Brain microvascular endothelial cell (primary cell): ENCODE results near the gene ERC1.

Source experiments
- DNase-seq: peaks from one replicate; pipeline ENCODE4 v3.0.0-alpha.2; 2020
- H3K27ac ChIP-seq: fragments of 250-450 bp; sonication (Bioruptor Pico); 2 replicates; pipeline ENCODE4 v1.5.1; 2020; ENCODE audit warnings: mild to moderate bottlenecking, moderate library complexity
- H3K27me3 ChIP-seq: fragments of 250-450 bp; sonication (Bioruptor Pico); replicated peaks from 2 replicates; pipeline ENCODE4 v1.5.1; 2020; ENCODE audit warnings: mild to moderate bottlenecking
- H3K36me3 ChIP-seq: fragments of 250-450 bp; sonication (Bioruptor Pico); replicated peaks from 2 replicates; pipeline ENCODE4 v1.5.1; 2020; ENCODE audit warnings: mild to moderate bottlenecking
- H3K4me3 ChIP-seq: 2 replicates; pipeline ENCODE4 v1.5.1; 2011; ENCODE audit warnings: low read depth, mild to moderate bottlenecking, control low read depth, low read length, moderate library complexity
- CTCF ChIP-seq: IDR thresholded peaks from 2 replicates; pipeline ENCODE4 v1.5.1; 2011; ENCODE audit warnings: low read depth, mild to moderate bottlenecking, moderate library complexity, low read length, control low read depth, inconsistent platforms; ENCODE audit errors: missing control alignments
- in situ Hi-C: cut with HindIII; loops from 2 replicates; pipeline ENCODE4 v1.10.0; 2017; ENCODE audit warnings: low sequenced_read_pairs, low pct_ligation_motif_present

The ERC1 gene

DNA sequence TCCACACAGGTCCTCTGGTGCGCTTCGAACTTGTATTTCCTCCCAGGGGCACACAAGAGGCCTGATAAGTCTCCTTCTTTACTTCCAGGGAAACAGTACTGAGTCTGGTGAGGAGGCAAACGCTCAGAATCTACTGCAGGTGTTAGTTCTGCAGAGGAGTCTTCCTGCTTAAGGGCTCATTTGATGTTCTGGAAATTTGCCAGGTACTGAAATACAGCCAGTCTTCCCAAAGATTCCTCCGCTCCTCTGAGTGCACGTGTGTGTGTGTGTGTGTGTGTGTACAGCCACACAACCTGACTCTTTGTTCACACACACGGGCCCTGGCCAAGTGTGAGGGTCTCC is 511.3 kb downstream of the ERC1 start:
- no peak for DNase-seq
- TF ChIP-seq CTCF = no peak
- Histone ChIP-seq H3K36me3 (no peaks in the 10 kb centered on the region), H3K4me3 (no peak overlapping the region), H3K27me3 (no peaks in the 10 kb centered on the region), H3K27ac (no peak overlapping the region)
- in situ Hi-C loops = no loop called here

DNA sequence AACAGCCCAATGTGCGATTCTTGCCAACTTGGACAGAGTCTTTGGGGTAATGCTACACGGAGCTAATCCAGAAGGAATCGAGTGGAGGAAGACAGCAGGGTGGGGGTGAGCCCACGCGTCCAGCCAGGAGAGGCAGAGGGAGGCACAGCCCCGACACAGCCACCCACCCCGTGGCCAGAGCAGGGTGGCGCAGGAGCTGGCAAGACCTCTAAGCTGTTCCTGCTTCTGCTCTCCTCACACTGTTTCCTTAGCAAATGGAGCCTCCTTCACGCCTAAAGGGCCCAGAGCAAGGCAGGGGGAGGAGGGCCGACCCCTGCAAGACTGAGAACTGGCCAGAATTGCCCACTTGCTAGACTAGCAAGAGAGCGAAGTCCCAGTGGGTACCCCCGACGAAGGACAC is 511.8 kb downstream of the ERC1 start:
- in situ Hi-C loops = no loop called here
- DNase-seq = no peak
- TF ChIP-seq CTCF = no peak
- H3K36me3 ChIP-seq = no peaks in the 10 kb centered on the region
- no peaks in the 10 kb centered on the region for H3K27me3 ChIP-seq
- H3K27ac ChIP-seq = no peak overlapping the region
- H3K4me3 ChIP-seq = no peak overlapping the region

GRCh38 chr12:1503281-1503711 is 512.3 kb downstream of the ERC1 start:
- H3K4me3 ChIP-seq = no peak overlapping the region
- no peak for TF ChIP-seq CTCF
- in situ Hi-C loops = no loop called here
- no peak for DNase-seq
- no peak overlapping the region for H3K27ac ChIP-seq
- no peaks in the 10 kb centered on the region for H3K27me3 ChIP-seq
- H3K36me3 ChIP-seq = no peaks in the 10 kb centered on the region

GRCh38 chr12:1504304-1504894 is 513.4 kb downstream of the ERC1 start:
- no peaks in the 10 kb centered on the region for H3K36me3 ChIP-seq
- in situ Hi-C loops = no loop called here
- H3K4me3 ChIP-seq = no peak overlapping the region
- H3K27ac ChIP-seq = no peak overlapping the region
- no peak for DNase-seq
- no peak for TF ChIP-seq CTCF
- no peaks in the 10 kb centered on the region for H3K27me3 ChIP-seq

GRCh38 chr12:1504895-1505311 is 513.9 kb downstream of the ERC1 start:
- in situ Hi-C loops = no loop called here
- Histone ChIP-seq H3K36me3 (no peaks in the 10 kb centered on the region), H3K27ac (no peak overlapping the region), H3K27me3 (no peaks in the 10 kb centered on the region), H3K4me3 (no peak overlapping the region)
- DNase-seq = no peak
- TF ChIP-seq CTCF = no peak

DNA sequence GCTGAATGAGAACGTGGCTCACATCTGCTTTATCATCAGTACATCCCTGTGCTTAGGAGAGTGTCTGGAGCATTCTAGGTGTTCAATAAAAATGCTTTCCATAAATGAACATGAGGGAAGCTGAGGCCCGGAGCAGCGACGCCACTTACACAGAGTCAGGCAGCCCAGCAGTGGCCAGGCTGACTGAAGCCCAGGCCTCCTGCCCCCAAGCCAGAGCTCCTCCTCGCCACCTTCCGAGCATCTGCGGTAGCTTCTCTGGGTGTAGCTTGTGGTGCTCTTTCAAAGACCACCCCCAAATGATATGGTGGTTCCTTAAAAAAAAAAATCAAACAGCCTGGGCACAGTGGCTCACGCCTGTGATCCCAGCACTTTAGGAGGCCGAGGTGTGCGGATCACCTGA is 514.6 kb downstream of the ERC1 start:
- H3K36me3 ChIP-seq = no peaks in the 10 kb centered on the region
- in situ Hi-C loops = no loop called here
- no peak overlapping the region for H3K27ac ChIP-seq
- DNase-seq = no peak
- no peak for TF ChIP-seq CTCF
- H3K4me3 ChIP-seq = no peak overlapping the region
- H3K27me3 ChIP-seq = no peaks in the 10 kb centered on the region
